GM19239 (cell line): ENCODE results near the gene BBX.

Experiments used
- DNase-seq: peaks from one replicate; pipeline ENCODE4 v3.0.0; 2011; ENCODE audit warnings: low spot score; ENCODE audit not compliant: insufficient read length
- FAIRE-seq: peaks from 2 replicates; lab custom pipeline; 2011; peaks lifted over from hg19 to GRCh38; lab: Jason Lieb, UNC

The BBX gene

GRCh38 chr3:107727102-107727501 lies 204.3 kb downstream of the BBX start:
- FAIRE-seq, result no peak
- no peak for DNase-seq

- no peak for FAIRE-seq
- no peak for DNase-seq
These were observed 206.9 kb downstream of the BBX start for GRCh38 chr3:107729686-107730085.

- DNase-seq, result no peak
- FAIRE-seq, result no peak
These were observed 211.6 kb downstream of the BBX start for GRCh38 chr3:107734317-107734716.

- peak; percentile 37 for FAIRE-seq
- no peak for DNase-seq
These were observed 215.2 kb downstream of the BBX start for GRCh38 chr3:107737914-107738313.

- no peak for FAIRE-seq
These were observed 215.9 kb downstream of the BBX start for GRCh38 chr3:107738486-107739183.

GRCh38 chr3:107739227-107739626 lies 216.5 kb downstream of the BBX start:
- DNase-seq (no peak), FAIRE-seq (no peak)

More at GRCh38 chr3:107738486-107739183, 215.9 kb downstream of the BBX start:
- no peak for DNase-seq

GRCh38 chr3:107740992-107741896 lies 218.5 kb downstream of the BBX start:
- FAIRE-seq, result peak; percentile 21
- no peak for DNase-seq

GRCh38 chr3:107745354-107745753 lies 222.6 kb downstream of the BBX start:
- FAIRE-seq, result no peak
- DNase-seq, result no peak

- FAIRE-seq (peak; percentile 26), DNase-seq (no peak)
These were observed 229.6 kb downstream of the BBX start for GRCh38 chr3:107752202-107752990.

GRCh38 chr3:107753494-107753893 lies 230.7 kb downstream of the BBX start:
- FAIRE-seq, result no peak

GRCh38 chr3:107753976-107754375 lies 231.2 kb downstream of the BBX start:
- no peak for DNase-seq
- FAIRE-seq, result no peak

More at GRCh38 chr3:107753494-107753893, 230.7 kb downstream of the BBX start:
- no peak for DNase-seq

- FAIRE-seq (peak; percentile 45), DNase-seq (no peak)
These were observed 233.9 kb downstream of the BBX start for GRCh38 chr3:107756649-107757048.

GRCh38 chr3:107757140-107757539 lies 234.4 kb downstream of the BBX start:
- DNase-seq (no peak), FAIRE-seq (no peak)

GRCh38 chr3:107760144-107760543 lies 237.4 kb downstream of the BBX start:
- FAIRE-seq (no peak), DNase-seq (no peak)

- FAIRE-seq, result no peak
- DNase-seq, result no peak
These were observed 238.6 kb downstream of the BBX start for GRCh38 chr3:107761391-107761790.

- no peak for FAIRE-seq
- DNase-seq, result no peak
These were observed 242.8 kb downstream of the BBX start for GRCh38 chr3:107765524-107765923.

- DNase-seq (no peak), FAIRE-seq (no peak)
These were observed 245.3 kb downstream of the BBX start for GRCh38 chr3:107767897-107768605.

GRCh38 chr3:107769882-107770281 lies 247.1 kb downstream of the BBX start:
- DNase-seq (no peak), FAIRE-seq (no peak)

GRCh38 chr3:107772016-107772415 lies 249.3 kb downstream of the BBX start:
- FAIRE-seq, result no peak

GRCh38 chr3:107775974-107776373 lies 253.2 kb downstream of the BBX start:
- DNase-seq (no peak), FAIRE-seq (no peak)

More at GRCh38 chr3:107772016-107772415, 249.3 kb downstream of the BBX start:
- DNase-seq, result no peak
